ENCODE results near the gene VIT. TPM values are rescaled to one million over a fixed set of nuclear protein-coding genes. Genes with fewer than 3 reads are reported as not detected.
"Not testable (repeated sequence)": the region's sequence is repeated elsewhere in the genome, so short reads cannot be mapped to it uniquely, and the experiment has no call there.

Gene VIT
- total and polyA plus RNA-seq, 2 experiments from 2014 or later: 0.22 to 0.31 TPM

DNA sequence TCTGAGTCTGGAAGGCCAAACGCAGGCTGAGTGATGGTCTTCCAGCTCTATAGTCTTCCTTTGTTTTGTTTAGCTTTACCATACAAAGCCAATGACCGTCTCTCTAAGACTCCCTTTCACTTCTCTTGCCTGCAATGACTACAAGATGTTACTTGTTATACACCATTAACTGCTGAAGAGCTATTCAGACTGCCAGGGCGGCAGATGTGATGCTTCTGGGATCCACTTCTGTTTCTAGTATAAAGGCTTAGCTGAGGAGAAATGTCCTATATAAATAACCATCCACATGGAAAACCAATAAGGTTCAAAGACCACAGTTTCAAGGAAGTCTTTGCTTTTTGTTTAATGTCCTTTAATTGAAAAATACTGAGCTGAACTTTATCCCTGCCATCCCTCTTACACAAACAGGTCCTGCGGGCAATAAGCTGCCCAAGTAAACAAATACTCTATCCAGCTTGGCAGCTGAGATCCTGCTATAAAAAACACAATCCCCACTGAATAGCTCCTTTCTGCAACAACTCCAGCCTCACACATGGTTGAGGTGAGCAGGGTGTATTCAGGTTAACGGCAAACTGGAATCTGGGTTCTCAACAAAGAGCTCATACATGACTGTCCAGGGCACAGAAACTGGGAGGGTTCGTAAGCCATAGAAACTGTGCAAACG lies 124.6 kb downstream of the VIT start:
- H3F3A ChIP-seq (ENCODE audit: insufficient read depth): no peaks in the 10 kb centered on the region
- in situ Hi-C loops (cut with MboI): no loop called here

DNA sequence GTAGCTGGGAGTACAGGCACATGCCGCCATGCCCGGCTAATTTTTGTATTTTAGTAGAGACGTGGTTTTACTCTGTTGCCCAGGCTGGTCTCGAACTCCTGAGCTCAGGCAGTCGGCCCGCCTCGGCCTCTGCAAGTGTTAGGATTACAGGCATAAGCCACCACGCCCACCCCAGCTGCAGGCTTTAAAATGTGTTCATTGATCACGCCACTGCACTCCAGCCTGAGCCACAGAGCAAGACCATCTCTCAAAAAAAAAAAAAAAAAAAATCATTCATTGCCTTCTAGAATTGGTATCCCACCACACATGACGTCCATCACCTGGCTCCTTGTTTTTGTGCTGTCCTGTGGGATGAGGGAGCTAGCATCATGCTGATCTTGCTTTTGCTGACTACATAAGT lies 127.4 kb downstream of the VIT start:
- whole genome bisulfite sequencing, 2 experiments (ENCODE audit: low coverage in 1 of 2, low lambda C conversion rate in 2 of 2, missing lambda C conversion rate in 2 of 2): 66 to 68% methylated on average over 10 of the region's 10 CpGs
- Histone ChIP-seq H3K9ac (no peak overlapping the region), H3K4me2 (ENCODE audit: unreplicated experiment) (no peak overlapping the region), H3K9me2 (ENCODE audit: insufficient read depth) (no peaks in the 10 kb centered on the region), H3K27ac (no peak overlapping the region), H3K4me1 (ENCODE audit: insufficient read depth) (no peaks in the 10 kb centered on the region), H3K9me3 (ENCODE audit: low read depth) (no peaks in the 10 kb centered on the region), H2AFZ (no peak overlapping the region), H3K79me2 (ENCODE audit: insufficient read depth) (no peaks in the 10 kb centered on the region), H3K27me3 (replicated peaks; ENCODE audit: insufficient read depth) (peaks cover 25% of the 10 kb centered on the region), H3F3A (ENCODE audit: insufficient read depth) (no peaks in the 10 kb centered on the region), H3K4me3 (no peak overlapping the region), H4K20me1 (ENCODE audit: insufficient read depth) (no peaks in the 10 kb centered on the region), H3K36me3 (ENCODE audit: low read depth) (no peaks in the 10 kb centered on the region)
- DNase-seq: no peak
- TF ChIP-seq EZH2phosphoT487 (IDR thresholded peaks at IDR 0.05; ENCODE audit: insufficient read depth, low read depth) (no peak), EZH2 (IDR thresholded peaks at IDR 0.05; ENCODE audit: insufficient read depth, poor library complexity, severe bottlenecking) (no peak)
- in situ Hi-C loops (cut with MboI): no loop called here

More for the DNA sequence above, 124.6 kb downstream of the VIT start:
- DNase-seq: no peak
- no peaks in the 10 kb centered on the region for H3K4me1 ChIP-seq (ENCODE audit: insufficient read depth)
- no peaks in the 10 kb centered on the region for H3K9me2 ChIP-seq (ENCODE audit: insufficient read depth)
- H3K27ac ChIP-seq: no peak overlapping the region
- H4K20me1 ChIP-seq (ENCODE audit: insufficient read depth): no peaks in the 10 kb centered on the region
- no peaks in the 10 kb centered on the region for H3K9me3 ChIP-seq (ENCODE audit: low read depth)
- no peak overlapping the region for H2AFZ ChIP-seq
- H3K9ac ChIP-seq: no peak overlapping the region
- peaks cover 16% of the 10 kb centered on the region; the same call in 1 of the 2 replicates for H3K27me3 ChIP-seq (replicated peaks; ENCODE audit: insufficient read depth)
- H3K36me3 ChIP-seq (ENCODE audit: low read depth): no peaks in the 10 kb centered on the region
- H3K79me2 ChIP-seq (ENCODE audit: insufficient read depth): no peaks in the 10 kb centered on the region
- H3K4me3 ChIP-seq: no peak overlapping the region
- WGBS, 2 experiments (ENCODE audit: low coverage in 1 of 2, low lambda C conversion rate in 2 of 2, missing lambda C conversion rate in 2 of 2): 57 to 60% methylated on average over 7 of the region's 7 CpGs
- H3K4me2 ChIP-seq (ENCODE audit: unreplicated experiment): no peak overlapping the region
- TF ChIP-seq EZH2 (IDR thresholded peaks at IDR 0.05; ENCODE audit: insufficient read depth, poor library complexity, severe bottlenecking) (no peak), EZH2phosphoT487 (IDR thresholded peaks at IDR 0.05; ENCODE audit: insufficient read depth, low read depth) (no peak)

DNA sequence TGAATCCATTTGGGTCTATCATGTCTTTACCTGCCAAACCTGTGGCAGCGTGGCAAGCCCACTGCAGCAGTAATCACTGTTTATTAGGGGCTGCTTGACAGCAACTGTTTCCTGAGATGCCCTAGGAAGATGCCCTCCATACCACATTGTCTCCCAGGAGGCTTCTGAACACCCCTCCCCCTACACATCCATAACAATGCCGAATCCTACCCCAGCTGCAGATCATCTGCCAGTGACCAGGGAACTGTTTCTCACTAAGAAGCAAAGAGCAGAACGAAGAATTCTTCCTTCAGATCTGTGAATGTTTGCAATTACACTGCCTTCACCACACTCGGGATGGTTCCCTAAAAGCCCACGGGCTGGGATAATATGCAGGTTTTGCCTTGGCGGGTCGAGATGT lies 127.8 kb downstream of the VIT start:
- Histone ChIP-seq H3K4me2 (ENCODE audit: unreplicated experiment) (no peak overlapping the region), H3K9ac (no peak overlapping the region), H3K79me2 (ENCODE audit: insufficient read depth) (no peaks in the 10 kb centered on the region), H3K9me3 (ENCODE audit: low read depth) (no peaks in the 10 kb centered on the region), H3K27ac (no peak overlapping the region), H3K27me3 (replicated peaks; ENCODE audit: insufficient read depth) (peaks cover 25% of the 10 kb centered on the region), H3F3A (ENCODE audit: insufficient read depth) (no peaks in the 10 kb centered on the region), H4K20me1 (ENCODE audit: insufficient read depth) (no peaks in the 10 kb centered on the region), H2AFZ (no peak overlapping the region), H3K9me2 (ENCODE audit: insufficient read depth) (no peaks in the 10 kb centered on the region), H3K36me3 (ENCODE audit: low read depth) (no peaks in the 10 kb centered on the region), H3K4me3 (no peak overlapping the region), H3K4me1 (ENCODE audit: insufficient read depth) (no peaks in the 10 kb centered on the region)
- no peak for DNase-seq
- TF ChIP-seq EZH2 (IDR thresholded peaks at IDR 0.05; ENCODE audit: insufficient read depth, poor library complexity, severe bottlenecking) (no peak), EZH2phosphoT487 (IDR thresholded peaks at IDR 0.05; ENCODE audit: insufficient read depth, low read depth) (no peak)
- 3 to 5% methylated on average over 7 of the region's 7 CpGs for WGBS, 2 experiments (ENCODE audit: low coverage in 1 of 2, low lambda C conversion rate in 2 of 2, missing lambda C conversion rate in 2 of 2)
- in situ Hi-C loops (cut with MboI): no loop called here

DNA sequence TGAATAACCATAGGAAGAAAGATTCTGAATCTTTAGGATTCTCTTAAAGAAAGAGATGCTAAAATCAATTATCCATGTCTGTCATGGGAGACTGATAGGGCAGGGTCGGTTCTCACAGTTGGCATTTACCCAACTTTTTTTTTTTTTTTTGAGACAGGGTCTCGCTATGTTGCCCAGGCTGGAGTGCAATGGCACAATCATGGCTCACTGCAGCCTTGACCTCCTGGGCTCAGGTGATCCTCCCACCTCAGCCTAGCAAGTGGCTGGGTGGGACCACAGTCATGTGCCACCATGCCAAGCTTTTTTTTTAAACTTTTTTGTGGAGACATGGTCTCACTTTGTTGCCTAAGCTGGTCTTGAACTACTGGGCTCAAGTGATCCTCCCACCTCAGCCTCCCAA lies 128.2 kb downstream of the VIT start:
- H3K9ac ChIP-seq; H3K4me2 ChIP-seq (ENCODE audit: unreplicated experiment); in situ Hi-C loops (cut with MboI); H3K4me1 ChIP-seq (ENCODE audit: insufficient read depth); H4K20me1 ChIP-seq (ENCODE audit: insufficient read depth); H3K4me3 ChIP-seq; DNase-seq; H3K36me3 ChIP-seq (ENCODE audit: low read depth); H3K9me2 ChIP-seq (ENCODE audit: insufficient read depth); H3K27ac ChIP-seq; H2AFZ ChIP-seq; H3F3A ChIP-seq (ENCODE audit: insufficient read depth); H3K9me3 ChIP-seq (ENCODE audit: low read depth); H3K79me2 ChIP-seq (ENCODE audit: insufficient read depth): not testable (repeated sequence)
- peaks cover 22% of the 10 kb centered on the region for H3K27me3 ChIP-seq (replicated peaks; ENCODE audit: insufficient read depth)
- 19 to 25% methylated on average over 2 of the region's 2 CpGs for WGBS, 2 experiments (ENCODE audit: low coverage in 1 of 2, low lambda C conversion rate in 2 of 2, missing lambda C conversion rate in 2 of 2)

DNA sequence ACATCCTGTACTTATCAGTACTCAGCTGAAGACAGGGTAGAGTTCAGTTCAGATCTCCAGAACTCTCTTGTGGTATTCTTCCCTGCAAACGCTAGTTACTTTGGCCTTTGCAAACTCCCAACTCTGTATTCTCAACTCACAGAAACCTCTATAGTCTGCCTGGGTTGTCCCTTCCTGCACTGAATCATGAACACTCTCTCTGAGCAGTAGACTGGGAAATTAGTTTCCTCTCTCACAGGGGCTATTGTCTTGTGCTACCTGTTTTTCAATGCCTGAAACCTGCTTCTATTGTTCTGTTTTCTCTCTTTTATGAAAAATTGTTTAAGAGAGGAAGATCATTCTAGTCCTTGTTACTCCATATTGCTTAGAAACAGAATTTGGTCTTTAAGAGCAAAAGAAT lies 134.7 kb downstream of the VIT start:
- TF ChIP-seq EZH2 (IDR thresholded peaks at IDR 0.05; ENCODE audit: insufficient read depth, poor library complexity, severe bottlenecking): no peak
- no peak for TF ChIP-seq EZH2phosphoT487 (IDR thresholded peaks at IDR 0.05; ENCODE audit: insufficient read depth, low read depth)
- H3K27ac ChIP-seq: no peak overlapping the region
- WGBS, 2 experiments (ENCODE audit: low coverage in 1 of 2, low lambda C conversion rate in 2 of 2, missing lambda C conversion rate in 2 of 2): 0 to 4% methylated on average over 1 of the region's 1 CpG
- no peak for DNase-seq
- no peak overlapping the region for H3K4me3 ChIP-seq
- no peaks in the 10 kb centered on the region for H3F3A ChIP-seq (ENCODE audit: insufficient read depth)
- no peaks in the 10 kb centered on the region for H3K79me2 ChIP-seq (ENCODE audit: insufficient read depth)
- no peak overlapping the region for H2AFZ ChIP-seq
- in situ Hi-C loops (cut with MboI): no loop called here
- H4K20me1 ChIP-seq (ENCODE audit: insufficient read depth): no peaks in the 10 kb centered on the region
- no peaks in the 10 kb centered on the region for H3K4me1 ChIP-seq (ENCODE audit: insufficient read depth)
- no peak overlapping the region for H3K4me2 ChIP-seq (ENCODE audit: unreplicated experiment)
- H3K9me3 ChIP-seq (ENCODE audit: low read depth): no peaks in the 10 kb centered on the region
- no peaks in the 10 kb centered on the region for H3K9me2 ChIP-seq (ENCODE audit: insufficient read depth)
- H3K27me3 ChIP-seq (replicated peaks; ENCODE audit: insufficient read depth): peaks cover 9% of the 10 kb centered on the region
- H3K36me3 ChIP-seq (ENCODE audit: low read depth): no peaks in the 10 kb centered on the region
- H3K9ac ChIP-seq: no peak overlapping the region

Measured in GM23248 (cell line).